HFFc6 (cell line): Measurements from ENCODE around the gene SPEM3. TPM values are rescaled to one million over a fixed set of nuclear protein-coding genes. Genes with fewer than 3 reads are reported as not detected.
A peak's percentile ranks its signal among the peaks of the same experiment; 100 is the strongest.
"Not testable (repeated sequence)": the region's sequence is repeated elsewhere in the genome, so short reads cannot be mapped to it uniquely, and the experiment has no call there.

Experiments used
- DNase-seq: peaks from one replicate; pipeline ENCODE4 v3.0.0-alpha.2; 2018
- H3K27ac Mint-ChIP-seq: 2 replicates; pipeline ENCODE4 v1.8.0; 2020; ENCODE audit warnings: mild to moderate bottlenecking, mixed read lengths
- H3K27me3 Mint-ChIP-seq: 2 replicates; pipeline ENCODE4 v1.8.0; 2021; ENCODE audit warnings: mild to moderate bottlenecking, moderate library complexity, mixed read lengths; ENCODE audit not compliant: insufficient read depth
- H3K36me3 Mint-ChIP-seq: 2 replicates; pipeline ENCODE4 v1.8.0; 2021; ENCODE audit warnings: low read depth, mixed read lengths
- H3K4me1 Mint-ChIP-seq: 2 replicates; pipeline ENCODE4 v1.8.0; 2020; ENCODE audit warnings: low read depth, mixed read lengths
- H3K4me3 Mint-ChIP-seq: 2 replicates; pipeline ENCODE4 v1.8.0; 2020; ENCODE audit warnings: mild to moderate bottlenecking, moderate library complexity, mixed read lengths
- H3K9me3 Mint-ChIP-seq: 2 replicates; pipeline ENCODE4 v1.8.0; 2020; ENCODE audit warnings: mild to moderate bottlenecking, mixed read lengths
- total RNA-seq, 6 experiments: library from RNA; stranded (reverse); fragmentation: NEBNext Ultra II Directional; extraction: Animal tissue kit (Norgen Biotek cat#: 25700); gene quantifications; 2 replicates in 1 of 6; 3 replicates in 5 of 6; pipeline ENCODE4 v1.2.3, GENCODE V29; 2021
- TF ChIP-seq, protein P1 (sequence below): fragments of 200-600 bp; sonication (generic); IDR thresholded peaks from 2 replicates; pipeline ENCODE4 v1.5.0; 2021; ENCODE audit warnings: antibody characterized with exemption, mild to moderate bottlenecking

Gene SPEM3
- total RNA-seq, 6 experiments from 2014 or later = not detected

DNA sequence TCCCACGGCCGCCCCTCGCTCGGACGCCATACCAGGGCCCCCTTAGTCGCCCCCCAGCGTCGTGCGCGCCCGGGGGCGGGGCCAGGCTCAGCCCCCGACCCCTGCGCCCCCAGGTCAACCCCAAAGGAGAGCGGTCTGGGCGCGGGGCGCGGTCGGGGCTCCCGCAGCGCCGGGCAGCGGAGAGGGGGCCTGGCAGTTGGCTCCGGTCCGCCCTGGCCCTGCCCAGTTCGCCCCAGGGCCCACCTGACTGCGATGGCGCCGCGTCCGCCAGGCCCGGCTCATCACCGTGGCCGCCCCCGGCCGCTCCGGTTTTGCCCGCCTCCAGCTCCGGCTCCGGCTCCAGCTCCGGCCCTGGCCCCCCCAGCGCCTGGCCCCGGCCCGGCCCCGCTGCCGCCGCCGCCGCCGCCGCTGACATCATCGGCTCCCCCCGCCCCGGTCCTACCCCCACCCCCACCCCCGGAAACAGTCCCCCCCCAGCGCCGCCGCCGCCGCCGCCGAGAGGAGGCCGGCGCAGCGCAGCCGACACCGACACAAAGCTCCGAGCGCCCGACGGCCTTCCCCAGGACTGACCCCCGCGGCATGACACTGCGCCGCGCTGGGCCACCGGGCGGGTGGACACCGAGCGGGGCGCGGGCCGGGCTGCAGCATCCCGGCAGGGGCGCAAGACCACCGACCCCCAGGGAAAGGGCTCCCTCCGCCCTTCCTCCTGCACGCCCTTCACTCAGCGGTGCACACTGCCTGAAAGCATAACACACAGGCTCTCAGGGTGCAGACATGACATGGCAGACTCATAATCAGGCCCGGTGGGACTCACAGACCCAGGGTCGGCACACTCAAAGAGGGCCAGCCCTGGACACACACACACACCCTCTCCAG is 50.8 kb downstream of the SPEM3 start, which contains the start of gene ZBTB4:
Gene ZBTB4 (minus strand): TSS at position 419 of the 876 bp plus-strand sequence. CDS start 12,830 bp downstream, outside the sequence.
- Mint-ChIP-seq H3K27ac (peak within 1 kb of the TSS; percentile 96), H3K4me3 (peak within 1 kb of the TSS; percentile 96), H3K36me3 (peaks cover 8% of the 10 kb centered on the region), H3K4me1 (peaks cover 74% of the 10 kb centered on the region), H3K9me3 (no peaks in the 10 kb centered on the region), H3K27me3 (peaks cover 16% of the 10 kb centered on the region)
- DNase-seq = peak; percentile 17
- TF ChIP-seq, protein P1, sequence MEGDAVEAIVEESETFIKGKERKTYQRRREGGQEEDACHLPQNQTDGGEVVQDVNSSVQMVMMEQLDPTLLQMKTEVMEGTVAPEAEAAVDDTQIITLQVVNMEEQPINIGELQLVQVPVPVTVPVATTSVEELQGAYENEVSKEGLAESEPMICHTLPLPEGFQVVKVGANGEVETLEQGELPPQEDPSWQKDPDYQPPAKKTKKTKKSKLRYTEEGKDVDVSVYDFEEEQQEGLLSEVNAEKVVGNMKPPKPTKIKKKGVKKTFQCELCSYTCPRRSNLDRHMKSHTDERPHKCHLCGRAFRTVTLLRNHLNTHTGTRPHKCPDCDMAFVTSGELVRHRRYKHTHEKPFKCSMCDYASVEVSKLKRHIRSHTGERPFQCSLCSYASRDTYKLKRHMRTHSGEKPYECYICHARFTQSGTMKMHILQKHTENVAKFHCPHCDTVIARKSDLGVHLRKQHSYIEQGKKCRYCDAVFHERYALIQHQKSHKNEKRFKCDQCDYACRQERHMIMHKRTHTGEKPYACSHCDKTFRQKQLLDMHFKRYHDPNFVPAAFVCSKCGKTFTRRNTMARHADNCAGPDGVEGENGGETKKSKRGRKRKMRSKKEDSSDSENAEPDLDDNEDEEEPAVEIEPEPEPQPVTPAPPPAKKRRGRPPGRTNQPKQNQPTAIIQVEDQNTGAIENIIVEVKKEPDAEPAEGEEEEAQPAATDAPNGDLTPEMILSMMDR = no peak

DNA sequence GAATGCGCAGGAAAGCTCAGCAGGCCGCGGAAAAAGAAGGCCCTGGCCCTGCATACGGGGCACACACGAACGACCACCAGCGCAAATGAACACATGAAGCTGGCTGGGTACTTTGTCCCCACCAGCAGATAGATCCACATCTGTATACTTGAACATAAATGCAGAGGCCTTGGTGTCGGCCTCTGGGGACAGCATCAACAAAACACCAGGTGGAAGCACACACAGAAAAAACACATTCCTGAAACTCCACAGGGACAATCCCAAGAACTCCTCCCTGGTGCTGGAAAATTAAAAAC is 51.4 kb downstream of the SPEM3 start:
- Mint-ChIP-seq H3K36me3 (peaks cover 12% of the 10 kb centered on the region), H3K4me1 (peaks cover 76% of the 10 kb centered on the region), H3K27me3 (peaks cover 18% of the 10 kb centered on the region), H3K27ac (peak overlapping the region; percentile 96), H3K4me3 (peak overlapping the region; percentile 91), H3K9me3 (no peaks in the 10 kb centered on the region)
- TF ChIP-seq, protein P1 = no peak
- DNase-seq = peak; percentile 6

DNA sequence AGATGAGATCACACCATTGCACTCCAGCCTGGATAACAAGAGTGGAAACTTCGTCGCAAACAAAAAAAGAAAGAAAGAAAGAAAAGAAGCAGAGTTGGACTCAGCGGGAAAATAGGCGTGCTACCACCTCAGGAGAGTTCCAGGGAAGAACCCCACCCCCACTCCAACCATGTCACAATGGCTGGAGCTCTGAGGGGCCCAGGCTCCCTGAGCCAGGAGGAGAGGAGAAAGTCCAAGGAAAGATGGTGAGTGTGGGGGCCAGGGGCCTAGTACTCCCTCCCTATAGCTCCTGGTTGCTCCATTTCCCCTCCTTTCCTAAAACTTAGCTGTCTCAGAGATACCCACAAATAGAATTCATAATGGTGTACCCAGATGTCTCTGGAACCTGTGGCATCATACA is 52.6 kb downstream of the SPEM3 start, which contains the start of gene SLC35G6:
Gene SLC35G6 (plus strand): TSS at position 172 of the 400 bp plus-strand sequence. CDS start 71 bp downstream, at position 243.
- H3K27me3 Mint-ChIP-seq = peaks cover 14% of the 10 kb centered on the region

DNA sequence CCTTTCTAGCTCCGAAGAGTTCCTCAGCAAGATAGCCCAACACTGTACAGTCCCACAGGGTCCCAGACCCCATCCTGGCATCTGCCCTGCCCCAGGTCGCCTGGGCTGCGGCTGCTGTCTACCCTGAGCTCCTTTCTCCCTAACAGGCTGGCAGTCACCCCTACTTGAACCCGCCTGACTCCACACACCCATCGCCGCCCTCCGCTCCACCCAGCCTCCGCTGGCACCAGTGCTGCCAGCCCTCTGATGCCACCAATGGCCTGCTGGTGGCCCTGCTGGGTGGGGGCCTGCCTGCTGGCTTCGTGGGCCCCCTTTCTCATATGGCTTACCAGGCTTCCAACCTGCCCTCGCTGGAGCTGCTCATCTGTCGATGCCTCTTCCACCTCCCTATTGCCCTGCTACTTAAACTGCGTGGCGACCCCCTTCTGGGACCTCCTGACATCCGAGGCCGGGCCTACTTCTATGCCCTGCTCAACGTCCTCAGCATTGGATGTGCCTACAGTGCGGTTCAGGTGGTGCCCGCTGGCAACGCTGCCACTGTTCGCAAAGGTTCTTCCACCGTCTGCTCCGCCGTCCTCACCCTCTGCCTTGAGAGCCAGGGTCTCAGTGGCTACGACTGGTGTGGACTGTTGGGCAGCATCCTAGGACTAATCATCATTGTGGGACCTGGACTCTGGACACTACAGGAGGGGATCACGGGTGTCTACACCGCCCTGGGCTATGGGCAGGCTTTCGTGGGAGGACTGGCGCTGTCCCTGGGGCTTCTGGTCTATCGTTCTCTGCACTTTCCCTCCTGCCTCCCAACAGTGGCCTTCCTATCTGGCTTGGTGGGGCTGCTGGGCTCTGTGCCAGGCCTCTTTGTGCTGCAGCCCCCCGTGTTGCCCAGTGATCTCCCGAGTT is 53.4 kb downstream of the SPEM3 start:
- Mint-ChIP-seq H3K4me1 (peaks cover 76% of the 10 kb centered on the region), H3K36me3 (peaks cover 18% of the 10 kb centered on the region), H3K27ac (peak overlapping the region; percentile 100), H3K27me3 (peaks cover 14% of the 10 kb centered on the region), H3K4me3 (peak overlapping the region; percentile 99)
- not testable (repeated sequence) for H3K9me3 Mint-ChIP-seq, DNase-seq

More for the DNA sequence above, 52.6 kb downstream of the SPEM3 start, which contains the start of gene SLC35G6:
- not testable (repeated sequence) for H3K9me3 Mint-ChIP-seq, DNase-seq
- H3K36me3 Mint-ChIP-seq = peaks cover 16% of the 10 kb centered on the region
- H3K4me1 Mint-ChIP-seq = peaks cover 77% of the 10 kb centered on the region
- peak within 1 kb of the TSS; percentile 100 for H3K27ac Mint-ChIP-seq
- peak within 1 kb of the TSS; percentile 91 for H3K4me3 Mint-ChIP-seq

Other genes starting within 250 kb of the SPEM3 start
- gene ASGR1, start 249.5 kb upstream of the SPEM3 start, total RNA-seq = 1 to 10 TPM in 2 of 6 experiments, under 1 TPM in 4; 0.71 to 1.4 (median 0.83) TPM
- gene DLG4, start 209.0 kb upstream of the SPEM3 start, total RNA-seq = 10 to 100 TPM; 27.8 to 34.3 (median 28.1) TPM
- gene ACADVL, start 208.9 kb upstream of the SPEM3 start, total RNA-seq = 100 to 1,000 TPM; 378 to 463 (median 405) TPM
- gene DVL2, start 194.3 kb upstream of the SPEM3 start, total RNA-seq = 10 to 100 TPM; 24.9 to 29.1 (median 27.0) TPM
- 10 to 100 TPM; 57.0 to 75.0 (median 68.2) TPM for gene PHF23, start 189.4 kb upstream of the SPEM3 start, total RNA-seq
- gene GABARAP, start 186.4 kb upstream of the SPEM3 start, total RNA-seq = 100 to 1,000 TPM; 399 to 470 (median 426) TPM
- 100 to 1,000 TPM; 127 to 168 (median 146) TPM for gene CTDNEP1, start 177.1 kb upstream of the SPEM3 start, total RNA-seq
- gene ELP5, start 176.6 kb upstream of the SPEM3 start, total RNA-seq = 10 to 100 TPM; 28.7 to 36.1 (median 34.0) TPM
- gene CLDN7, start 166.4 kb upstream of the SPEM3 start, total RNA-seq = 1 to 10 TPM in 4 of 6 experiments, under 1 TPM in 2; 0.43 to 3.0 (median 1.7) TPM
- gene SLC2A4, start 147.1 kb upstream of the SPEM3 start, total RNA-seq = under 1 TPM in 5 of 6 experiments, not detected in 1; 0.07 to 0.09 (median 0.09) TPM
- not detected for gene YBX2, start 134.2 kb upstream of the SPEM3 start, total RNA-seq
- 1,000 to 10,000 TPM; 1,011 to 1,116 (median 1,072) TPM for gene EIF5A, start 121.2 kb upstream of the SPEM3 start, total RNA-seq
- gene GPS2, start 113.5 kb upstream of the SPEM3 start, total RNA-seq = 10 to 100 TPM; 34.7 to 45.2 (median 40.7) TPM
- 10 to 100 TPM; 18.7 to 24.6 (median 20.4) TPM for gene NEURL4, start 99.5 kb upstream of the SPEM3 start, total RNA-seq
- gene ACAP1, start 92.3 kb upstream of the SPEM3 start, total RNA-seq = 1 to 10 TPM; 3.2 to 6.4 (median 4.9) TPM
- gene KCTD11, start 76.7 kb upstream of the SPEM3 start, total RNA-seq = 10 to 100 TPM; 11.2 to 14.5 (median 12.6) TPM
- gene TMEM95, start 73.7 kb upstream of the SPEM3 start, total RNA-seq = not detected
- gene TNK1, start 47.8 kb upstream of the SPEM3 start, total RNA-seq = under 1 TPM; 0.20 to 0.41 (median 0.26) TPM
- 100 to 1,000 TPM in 1 of 6 experiments, 10 to 100 TPM in 5; 85.6 to 114 (median 98.5) TPM for gene PLSCR3, start 34.3 kb upstream of the SPEM3 start, total RNA-seq
- gene TMEM256, start 24.8 kb upstream of the SPEM3 start, total RNA-seq = 10 to 100 TPM; 52.2 to 79.1 (median 72.3) TPM
- 10 to 100 TPM; 41.3 to 57.3 (median 46.2) TPM for gene NLGN2, start 21.0 kb upstream of the SPEM3 start, total RNA-seq
- not detected for gene SPEM1, start 8.5 kb upstream of the SPEM3 start, total RNA-seq
- gene SPEM2, start 3.2 kb upstream of the SPEM3 start, total RNA-seq = not detected
- 1 to 10 TPM; 2.2 to 2.9 (median 2.8) TPM for gene TMEM102, start 6.6 kb downstream of the SPEM3 start, total RNA-seq
- gene FGF11, start 10.7 kb downstream of the SPEM3 start, total RNA-seq = under 1 TPM in 3 of 6 experiments, not detected in 3; 0.10 to 0.31 (median 0.24) TPM
- 1 to 10 TPM; 2.0 to 2.8 (median 2.4) TPM for gene CHRNB1, start 16.2 kb downstream of the SPEM3 start, total RNA-seq
- 10 to 100 TPM; 62.7 to 75.9 (median 68.6) TPM for gene ZBTB4, start 50.8 kb downstream of the SPEM3 start, total RNA-seq
- gene SLC35G6, start 52.6 kb downstream of the SPEM3 start, total RNA-seq = not detected
- gene POLR2A, start 55.5 kb downstream of the SPEM3 start, total RNA-seq = 100 to 1,000 TPM; 111 to 127 (median 118) TPM
- 10 to 100 TPM; 22.0 to 28.3 (median 25.4) TPM for gene TNFSF12, start 120.2 kb downstream of the SPEM3 start, total RNA-seq
- gene TNFSF13, start 129.9 kb downstream of the SPEM3 start, total RNA-seq = 1 to 10 TPM; 1.2 to 2.8 (median 1.5) TPM
- 10 to 100 TPM; 53.9 to 70.3 (median 60.3) TPM for gene SENP3, start 133.1 kb downstream of the SPEM3 start, total RNA-seq
- 10 to 100 TPM; 46.6 to 71.7 (median 68.5) TPM for gene CD68, start 150.8 kb downstream of the SPEM3 start, total RNA-seq
- gene MPDU1, start 155.0 kb downstream of the SPEM3 start, total RNA-seq = 10 to 100 TPM; 59.2 to 91.2 (median 68.6) TPM
- 1 to 10 TPM in 1 of 6 experiments, under 1 TPM in 5; 0.62 to 1.0 (median 0.81) TPM for gene SOX15, start 161.2 kb downstream of the SPEM3 start, total RNA-seq
- gene FXR2, start 186.0 kb downstream of the SPEM3 start, total RNA-seq = 10 to 100 TPM; 49.3 to 62.3 (median 51.5) TPM
- gene SAT2, start 199.0 kb downstream of the SPEM3 start, total RNA-seq = 10 to 100 TPM; 39.2 to 55.0 (median 43.5) TPM
- 1 to 10 TPM in 1 of 6 experiments, under 1 TPM in 5; 0.36 to 1.2 (median 0.79) TPM for gene SHBG, start 201.3 kb downstream of the SPEM3 start, total RNA-seq
- not detected for gene ATP1B2, start 222.1 kb downstream of the SPEM3 start, total RNA-seq